Activated CD4-positive, alpha-beta T cell treated with anti-CD3 and anti-CD28 coated beads, Interleukin-2, Interleukin-6, amounts not matched to agents 100 ng/mL and 50 ng/mL, durations not matched to agents 16 hours and 8 hours (primary cell): ENCODE results near the gene CDC34.

Source experiments
- DNase-seq: peaks from one replicate; pipeline ENCODE4 v3.0.0-alpha.2; 2020

The CDC34 gene

DNA sequence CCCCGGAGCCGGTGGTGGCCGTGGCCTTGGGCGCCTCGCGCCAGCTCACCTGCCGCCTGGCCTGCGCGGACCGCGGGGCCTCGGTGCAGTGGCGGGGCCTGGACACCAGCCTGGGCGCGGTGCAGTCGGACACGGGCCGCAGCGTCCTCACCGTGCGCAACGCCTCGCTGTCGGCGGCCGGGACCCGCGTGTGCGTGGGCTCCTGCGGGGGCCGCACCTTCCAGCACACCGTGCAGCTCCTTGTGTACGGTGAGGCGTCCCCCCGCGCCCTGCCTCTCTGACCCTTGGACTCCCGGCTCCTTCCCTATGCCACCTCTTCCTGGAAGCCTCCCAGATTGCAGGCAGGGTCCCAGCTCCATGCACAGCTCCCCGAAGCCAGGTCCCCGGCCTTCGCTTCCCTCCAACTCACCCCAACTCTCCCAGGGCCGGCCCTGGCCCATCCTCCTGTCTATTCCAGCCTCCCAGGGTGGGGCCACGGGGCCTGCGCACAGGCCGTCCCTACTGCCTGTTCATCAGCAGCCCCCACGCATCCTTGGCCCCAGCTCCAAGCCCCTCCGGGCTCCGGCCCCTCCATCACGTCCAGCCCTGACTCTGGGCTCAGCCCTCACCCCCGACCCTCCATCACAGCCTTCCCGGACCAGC is 33.6 kb upstream of the CDC34 start:
- DNase-seq = no peak

DNA sequence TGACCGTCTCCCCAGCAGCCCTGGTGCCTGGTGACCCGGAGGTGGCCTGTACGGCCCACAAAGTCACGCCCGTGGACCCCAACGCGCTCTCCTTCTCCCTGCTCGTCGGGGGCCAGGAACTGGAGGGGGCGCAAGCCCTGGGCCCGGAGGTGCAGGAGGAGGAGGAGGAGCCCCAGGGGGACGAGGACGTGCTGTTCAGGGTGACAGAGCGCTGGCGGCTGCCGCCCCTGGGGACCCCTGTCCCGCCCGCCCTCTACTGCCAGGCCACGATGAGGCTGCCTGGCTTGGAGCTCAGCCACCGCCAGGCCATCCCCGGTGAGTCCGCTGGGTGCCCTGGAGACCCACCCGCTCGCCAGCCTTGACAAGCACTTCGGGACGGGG is 33.1 kb upstream of the CDC34 start:
- no peak for DNase-seq

DNA sequence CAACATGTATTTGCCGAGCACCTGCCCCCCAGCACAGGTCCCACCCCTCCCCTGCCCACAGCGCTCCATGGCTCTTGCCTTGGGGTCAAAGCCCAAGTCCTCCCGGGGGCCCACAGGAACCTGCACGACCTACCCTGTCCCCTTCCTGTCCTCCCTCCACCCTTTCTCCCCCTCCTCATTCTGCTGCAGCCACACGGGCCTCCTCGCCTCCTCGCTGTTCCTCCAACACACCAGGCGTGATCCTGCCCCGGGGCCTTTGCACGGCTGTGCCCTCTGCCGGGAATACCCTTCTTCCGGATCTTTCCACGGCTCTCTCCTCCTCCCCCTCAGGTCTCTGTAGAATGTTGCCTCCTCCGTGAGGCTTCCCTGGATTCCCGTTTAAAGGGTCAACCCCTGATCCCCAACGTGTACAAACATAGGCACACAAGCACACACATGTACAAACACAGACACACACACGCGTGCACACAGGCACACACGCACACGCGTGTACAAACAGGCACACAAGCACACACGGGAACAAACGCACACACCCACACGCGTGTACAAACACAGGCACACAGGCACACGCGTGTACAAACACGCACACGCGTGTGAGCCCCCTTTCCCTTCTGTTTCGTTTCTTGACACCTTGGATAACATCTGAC is 32.5 kb upstream of the CDC34 start:
- no peak for DNase-seq

DNA sequence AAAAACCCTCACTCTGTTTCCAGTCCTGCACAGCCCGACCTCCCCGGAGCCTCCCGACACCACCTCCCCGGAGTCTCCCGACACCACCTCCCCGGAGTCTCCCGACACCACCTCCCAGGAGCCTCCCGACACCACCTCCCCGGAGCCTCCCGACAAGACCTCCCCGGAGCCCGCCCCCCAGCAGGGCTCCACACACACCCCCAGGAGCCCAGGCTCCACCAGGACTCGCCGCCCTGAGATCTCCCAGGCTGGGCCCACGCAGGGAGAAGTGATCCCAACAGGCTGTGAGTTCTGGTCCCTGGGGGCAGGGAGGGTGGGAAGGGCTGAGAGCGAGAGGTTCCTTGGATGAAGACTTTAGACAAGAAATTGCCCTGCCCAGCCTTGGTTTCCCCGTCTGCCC is 29.9 kb upstream of the CDC34 start:
- no peak for DNase-seq

DNA sequence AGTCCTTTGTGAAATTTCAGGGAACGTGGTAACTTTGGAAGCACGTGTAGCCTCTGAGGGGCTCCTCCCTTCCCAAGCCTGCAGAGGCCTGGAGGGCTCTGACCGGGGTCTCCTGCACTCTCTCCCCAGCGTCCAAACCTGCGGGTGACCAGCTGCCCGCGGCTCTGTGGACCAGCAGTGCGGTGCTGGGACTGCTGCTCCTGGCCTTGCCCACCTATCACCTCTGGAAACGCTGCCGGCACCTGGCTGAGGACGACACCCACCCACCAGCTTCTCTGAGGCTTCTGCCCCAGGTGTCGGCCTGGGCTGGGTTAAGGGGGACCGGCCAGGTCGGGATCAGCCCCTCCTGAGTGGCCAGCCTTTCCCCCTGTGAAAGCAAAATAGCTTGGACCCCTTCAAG is 26.9 kb upstream of the CDC34 start:
- no peak for DNase-seq

DNA sequence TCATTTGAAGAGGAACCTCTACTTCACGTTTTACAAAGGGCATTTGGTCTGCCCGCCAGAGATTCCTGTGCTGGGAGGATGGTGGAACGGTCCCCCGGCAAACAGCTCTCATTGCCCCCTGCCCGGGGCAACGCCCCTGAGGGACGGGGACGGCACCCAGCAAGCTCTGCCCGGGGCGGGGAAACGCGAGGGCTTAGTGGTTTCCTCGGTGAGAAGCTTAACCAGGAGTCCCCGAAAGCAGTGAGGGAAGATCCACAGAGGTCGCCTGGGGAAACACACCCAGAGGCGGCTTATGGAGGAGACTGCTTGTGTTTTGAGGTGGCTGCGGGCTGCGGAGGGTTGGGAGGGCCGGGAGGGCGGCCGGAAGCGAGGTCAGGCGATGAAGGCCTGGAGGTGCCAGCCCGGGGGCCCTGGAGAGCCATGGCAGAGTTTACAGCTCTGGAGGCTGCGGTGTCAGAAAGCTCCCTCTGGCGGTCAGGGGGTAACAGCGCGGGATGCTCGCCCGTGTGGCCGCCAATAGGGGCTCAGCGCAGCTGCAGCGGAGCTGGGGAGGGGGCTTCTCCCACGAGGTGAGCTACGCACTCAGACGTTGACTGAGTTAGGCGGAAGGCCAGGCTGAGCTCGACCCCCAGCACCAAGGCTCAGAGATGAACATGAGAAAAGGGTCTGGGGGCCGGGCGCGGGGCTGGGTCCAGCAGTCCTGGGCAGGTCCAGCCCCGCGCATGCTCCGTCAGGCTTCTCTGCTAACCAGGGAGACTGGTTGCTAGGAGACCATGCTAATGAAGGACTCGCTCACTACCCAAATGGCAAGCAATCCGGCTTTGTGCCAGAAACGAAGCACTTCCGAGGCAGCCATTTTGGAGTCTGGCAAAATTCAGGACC is 24.9 kb upstream of the CDC34 start:
- peak; percentile 98 for DNase-seq

DNA sequence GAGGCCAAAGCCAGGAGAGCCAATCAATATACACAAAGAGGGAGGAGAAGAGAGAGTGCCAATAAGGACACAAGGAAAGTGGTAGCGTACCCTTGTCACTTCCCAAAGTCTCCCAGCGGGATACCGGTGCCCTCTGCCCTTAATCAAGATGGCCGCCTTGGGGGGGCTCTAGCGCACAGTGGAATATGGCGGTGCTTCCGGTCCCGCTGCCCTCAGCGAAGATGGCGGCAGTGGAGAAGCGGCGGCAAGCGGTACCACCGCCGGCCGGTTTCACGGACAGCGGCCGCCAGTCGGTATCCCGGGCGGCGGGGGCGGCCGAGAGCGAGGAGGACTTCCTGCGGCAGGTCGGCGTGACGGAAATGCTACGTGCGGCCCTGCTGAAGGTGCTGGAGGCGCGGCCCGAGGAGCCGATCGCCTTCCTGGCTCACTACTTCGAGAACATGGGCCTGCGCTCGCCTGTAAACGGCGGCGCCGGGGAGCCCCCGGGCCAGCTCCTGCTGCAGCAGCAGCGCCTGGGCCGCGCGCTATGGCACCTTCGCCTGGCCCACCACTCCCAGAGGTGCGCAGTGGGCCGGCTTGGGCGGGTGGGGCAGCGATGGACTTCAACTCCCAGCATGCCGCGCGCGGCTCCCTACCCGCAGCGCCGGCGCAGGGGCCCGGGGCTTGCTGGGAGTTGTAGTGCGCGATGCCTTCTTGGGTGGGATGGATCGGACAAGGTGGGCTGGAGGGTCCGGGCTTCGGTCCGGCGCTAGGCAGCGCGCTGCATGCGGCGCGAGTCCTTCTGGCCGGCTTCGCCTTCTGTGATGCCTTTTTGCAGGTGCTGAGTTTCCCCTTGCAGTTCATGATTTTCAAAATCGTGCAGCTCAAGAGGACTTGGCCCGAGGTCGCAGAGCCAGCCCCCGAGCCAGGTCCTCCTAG is 24.0 kb upstream of the CDC34 start, which contains the start of gene TPGS1:
Gene TPGS1, plus strand, starts transcription at position 212 of the 918 bp plus-strand sequence. Its CDS starts 10 bp downstream, at position 222.
- peak; percentile 87 for DNase-seq

DNA sequence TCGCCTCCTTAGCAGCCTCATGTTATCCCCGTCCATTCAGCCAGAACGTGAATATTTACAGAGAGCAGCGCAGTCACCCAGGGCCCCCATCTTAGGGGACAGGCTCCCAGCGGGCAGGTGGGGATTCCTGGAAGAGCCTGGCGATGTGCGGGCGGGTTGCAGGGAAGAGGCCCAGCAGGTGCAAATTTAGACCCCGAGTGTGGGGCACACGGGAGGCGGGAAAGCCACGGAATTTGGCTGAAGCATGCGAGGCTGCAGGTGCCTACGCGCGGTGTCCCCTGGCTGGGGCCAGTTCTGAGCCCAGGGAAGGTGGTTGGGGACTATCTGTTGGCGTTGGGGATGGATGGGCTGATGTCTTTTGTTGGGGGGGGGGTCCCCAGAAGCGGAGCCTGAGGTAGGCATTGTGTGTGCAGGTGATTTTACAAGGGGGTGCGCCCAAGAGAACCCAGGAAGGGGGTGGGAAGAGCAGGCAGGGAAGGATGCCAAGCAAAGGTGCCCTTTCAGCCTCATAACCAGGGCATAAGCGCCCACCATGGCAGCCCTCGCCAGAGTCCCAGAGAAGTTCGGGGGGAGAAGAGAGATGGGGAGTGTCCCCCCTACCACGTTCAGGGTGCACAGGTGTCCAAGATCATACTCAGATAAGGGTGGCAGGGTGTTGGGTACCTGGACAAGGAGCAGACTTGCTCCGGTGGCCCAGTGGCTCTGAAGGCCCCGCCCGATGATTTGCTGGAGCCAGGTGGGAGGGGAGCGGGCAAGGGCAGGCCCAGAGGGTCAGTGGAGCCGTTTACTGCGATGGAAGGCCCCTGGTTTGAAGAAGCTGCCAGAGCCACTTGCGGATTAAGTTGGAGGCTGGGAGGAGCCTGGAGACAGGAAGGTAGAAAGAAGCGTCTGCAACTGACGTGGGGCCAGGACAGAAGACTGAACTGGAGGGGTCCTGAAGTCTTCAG is 23.1 kb upstream of the CDC34 start:
- no peak for DNase-seq

DNA sequence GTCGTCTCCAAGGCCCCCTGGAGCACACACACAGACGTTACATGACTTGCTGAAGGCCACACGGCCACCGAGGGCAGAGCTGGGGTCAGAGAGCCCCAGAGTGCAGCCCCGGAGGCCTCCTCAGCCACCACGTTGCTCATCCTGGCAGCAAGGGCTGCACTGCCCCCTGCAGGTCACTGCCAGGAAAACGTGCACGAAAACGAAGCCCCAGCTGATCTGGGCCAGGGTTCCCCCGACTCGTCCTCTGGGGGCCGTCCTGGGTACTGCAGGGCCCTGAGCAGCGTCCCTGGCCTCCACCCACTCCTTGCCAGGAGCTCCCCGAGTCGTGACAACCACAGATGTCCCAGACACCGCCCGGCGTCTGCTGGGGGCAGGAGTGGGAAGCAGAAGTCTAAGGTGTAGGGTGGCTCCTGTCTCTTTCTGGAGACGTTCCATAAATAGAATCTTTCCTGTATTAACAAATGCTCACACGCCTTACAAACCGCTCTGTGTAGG is 20.9 kb upstream of the CDC34 start:
- peak; percentile 97 for DNase-seq

DNA sequence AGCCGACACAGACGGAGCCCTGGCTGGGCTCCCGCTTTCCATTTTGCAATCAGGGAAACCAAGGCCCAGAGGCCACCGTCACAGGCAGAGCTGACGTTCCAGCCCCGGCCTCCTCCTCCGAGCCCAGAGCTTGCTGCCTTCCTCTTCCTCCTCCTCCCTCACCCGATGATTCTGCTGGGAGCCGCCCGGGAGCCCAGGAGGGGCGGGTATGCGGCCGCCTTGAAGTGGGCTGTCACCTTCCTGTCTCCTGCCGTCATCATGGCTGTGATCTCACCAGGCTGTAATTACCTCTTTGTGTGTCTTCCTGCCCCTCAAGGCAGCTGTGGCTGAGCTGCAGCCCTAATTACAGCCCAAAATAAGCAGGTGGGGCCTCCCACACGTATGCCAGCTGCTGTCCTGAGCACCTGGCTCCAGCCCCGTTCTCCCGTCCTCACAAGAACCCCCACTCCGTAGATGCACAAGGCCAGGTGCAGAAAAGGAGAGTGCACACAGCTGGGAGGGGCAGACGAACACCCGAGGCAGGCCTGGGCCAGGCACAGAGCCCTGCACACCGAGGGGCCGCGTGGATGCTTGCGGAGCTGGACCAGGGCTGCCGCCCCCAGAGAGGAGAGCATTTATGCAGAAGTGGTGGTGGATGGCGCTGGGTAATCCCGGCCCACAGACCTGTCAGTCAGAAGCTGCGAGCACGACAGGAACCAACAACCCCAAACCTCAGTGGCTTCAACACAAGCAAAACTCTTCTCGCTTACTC is 20.3 kb upstream of the CDC34 start:
- peak; percentile 84 for DNase-seq

DNA sequence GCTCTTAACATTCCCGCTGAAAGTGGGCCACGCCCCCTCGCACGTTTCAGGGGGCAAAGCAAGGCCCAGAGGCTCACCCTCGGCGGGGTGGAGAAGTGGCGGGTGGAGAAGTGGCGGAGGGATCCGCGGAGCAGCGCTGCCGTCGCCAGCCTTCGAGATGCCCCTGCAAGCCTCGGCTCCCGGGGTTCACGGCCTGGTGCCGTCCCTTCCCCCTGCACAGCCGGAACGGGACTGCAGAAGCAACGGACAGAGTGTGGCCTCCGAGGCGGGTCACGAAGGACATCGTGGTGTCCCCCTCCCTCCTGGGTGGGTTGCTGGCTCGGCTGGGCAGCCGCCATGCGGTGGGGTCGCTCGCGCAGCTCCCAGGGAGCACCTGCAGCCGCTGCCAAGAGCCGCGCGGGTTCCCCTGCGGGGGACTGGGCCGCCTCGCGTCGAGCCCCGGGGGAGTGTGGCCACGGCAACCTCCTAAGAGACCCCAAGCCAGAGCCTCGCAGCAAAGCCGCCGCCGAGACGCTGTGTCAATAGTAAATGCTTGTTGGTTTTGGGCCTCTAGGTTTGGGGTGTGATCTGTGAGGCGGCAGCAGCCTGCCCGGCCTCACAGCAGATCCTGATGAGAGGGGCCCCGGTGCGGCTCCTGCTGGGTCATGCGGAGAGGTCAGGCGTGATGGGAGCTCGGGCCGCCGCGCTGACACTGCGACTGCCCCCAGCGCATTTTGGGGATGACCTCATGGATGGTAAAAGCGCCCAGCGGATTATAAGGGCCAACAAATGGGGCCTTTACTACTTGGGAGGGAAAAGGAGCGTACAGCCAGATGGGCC is 18.8 kb upstream of the CDC34 start:
- DNase-seq = no peak

DNA sequence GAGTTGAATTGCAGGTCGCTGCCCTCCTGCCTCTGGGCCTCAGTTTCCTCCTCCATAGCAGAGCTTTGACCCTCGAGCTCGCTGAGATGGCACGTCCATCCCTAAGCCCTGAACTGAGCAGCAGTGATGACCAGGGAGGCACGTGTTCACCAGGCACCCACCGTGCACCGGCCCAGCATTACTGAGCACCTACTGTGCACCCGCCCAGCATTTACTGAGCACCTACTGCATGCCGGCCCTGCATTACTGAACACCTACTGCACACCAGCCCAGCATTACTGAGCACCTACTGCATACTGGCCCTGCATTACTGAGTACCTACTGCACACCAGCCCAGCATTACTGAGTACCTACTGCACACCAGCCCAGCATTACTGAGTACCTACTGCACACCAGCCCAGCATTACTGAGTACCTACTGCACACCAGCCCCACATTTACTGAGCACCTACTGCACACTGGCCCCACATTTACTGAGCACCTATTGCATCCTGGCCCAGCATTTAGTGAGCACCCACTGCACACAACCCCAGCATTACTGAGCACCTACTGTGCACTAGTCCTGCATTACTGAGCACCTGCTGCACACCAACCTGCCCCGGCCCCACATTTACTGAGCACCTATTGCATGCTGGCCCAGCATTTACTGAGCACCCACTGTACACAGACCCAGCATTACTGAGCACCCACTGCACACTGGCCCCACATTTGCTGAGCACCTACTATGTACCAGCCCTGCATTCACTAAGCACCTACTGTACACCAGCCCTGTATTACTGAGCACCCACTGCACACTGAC is 18.0 kb upstream of the CDC34 start:
- DNase-seq = no peak

DNA sequence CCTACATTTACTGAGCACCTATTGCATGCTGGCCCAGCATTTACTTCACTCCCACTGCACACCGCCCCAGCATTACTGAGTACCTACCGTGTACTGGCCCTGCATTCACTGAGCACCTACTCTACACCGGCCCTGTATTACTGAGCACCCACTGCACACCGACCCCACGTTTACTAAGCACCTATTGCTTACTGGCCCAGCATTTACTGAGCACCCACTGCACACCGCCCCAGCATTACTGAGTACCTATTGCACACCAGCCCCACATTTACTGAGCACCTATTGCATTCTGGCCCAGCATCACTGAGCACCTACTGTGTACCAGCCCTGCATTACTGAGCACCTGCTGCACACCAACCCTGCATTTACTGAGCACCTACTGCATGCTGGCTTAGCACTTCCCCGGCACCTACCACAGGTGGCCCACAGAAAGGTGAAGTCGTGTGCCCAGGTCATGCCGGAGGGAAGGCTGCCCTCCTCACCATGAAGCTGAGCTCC is 17.3 kb upstream of the CDC34 start:
- no peak for DNase-seq

DNA sequence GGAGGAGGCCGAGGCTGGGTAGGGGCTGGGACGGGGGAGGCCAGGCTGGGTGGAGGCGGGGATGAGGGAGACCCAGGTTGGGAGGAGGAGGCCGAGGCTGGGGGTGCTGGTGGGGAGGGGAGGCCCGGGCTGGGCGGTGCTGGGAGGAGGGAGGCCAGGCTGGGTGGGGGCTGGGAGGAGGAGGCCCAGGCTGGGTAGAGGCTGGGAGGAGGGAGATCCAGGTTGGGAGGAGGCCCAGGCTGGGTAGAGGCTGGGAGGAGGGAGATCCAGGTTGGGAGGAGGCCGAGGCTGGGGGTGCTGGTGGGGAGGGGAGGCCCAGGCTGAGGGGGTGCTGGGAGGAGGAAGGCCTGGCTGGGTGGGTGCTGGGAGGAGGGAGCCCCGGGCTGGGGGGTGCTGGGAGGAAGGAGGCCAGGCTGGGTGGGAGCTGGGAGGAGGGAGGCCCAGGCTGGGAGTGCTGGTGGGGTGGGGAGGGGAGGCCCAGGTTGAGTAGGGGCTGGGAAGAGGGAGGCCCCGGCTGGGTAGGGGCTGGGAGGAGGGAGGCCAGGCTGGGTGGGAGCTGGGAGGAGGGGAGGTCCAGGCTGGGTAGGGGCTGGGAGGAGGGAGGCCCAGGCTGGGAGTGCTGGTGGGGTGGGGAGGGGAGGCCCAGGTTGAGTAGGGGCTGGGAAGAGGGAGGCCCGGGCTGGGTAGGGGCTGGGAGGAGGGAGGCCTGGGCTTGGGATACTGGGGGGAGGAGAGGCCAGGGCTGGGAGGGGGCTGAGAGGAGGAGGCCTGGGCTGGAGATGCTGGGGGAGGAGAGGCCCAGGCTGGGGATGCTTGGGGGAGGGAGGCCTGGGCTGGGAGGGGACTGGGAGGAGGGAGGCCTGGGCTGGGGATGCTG is 13.6 kb upstream of the CDC34 start:
- no peak for DNase-seq

DNA sequence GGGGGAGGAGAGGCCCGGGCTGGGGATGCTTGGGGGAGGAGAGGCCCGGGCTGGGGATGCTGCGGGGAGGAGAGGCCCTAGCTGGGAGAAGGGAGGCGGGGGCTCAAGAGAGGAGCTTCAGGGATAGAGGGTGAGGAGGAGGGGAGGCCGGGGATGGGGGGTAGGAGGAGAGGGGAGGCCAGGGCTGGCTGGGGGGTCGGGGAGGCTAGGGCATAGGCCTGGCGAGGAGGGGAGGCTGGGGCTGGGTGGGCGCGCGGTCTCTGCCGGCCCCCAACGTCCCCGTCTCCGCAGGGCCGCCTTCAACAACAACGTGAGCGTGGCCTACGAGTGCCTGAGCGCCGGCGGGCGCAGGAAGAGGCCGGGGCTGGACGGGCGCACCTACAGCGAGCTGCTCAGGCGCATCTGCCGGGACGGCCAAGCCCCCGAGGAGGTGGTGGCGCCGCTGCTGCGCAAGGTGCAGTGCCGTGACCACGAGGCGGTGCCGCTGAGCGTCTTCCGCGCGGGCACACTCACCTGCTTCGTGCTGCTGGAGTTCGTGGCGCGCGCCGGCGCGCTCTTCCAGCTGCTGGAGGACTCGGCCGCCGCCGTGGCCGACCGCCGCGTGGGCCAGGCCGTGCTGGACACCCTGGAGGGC is 12.8 kb upstream of the CDC34 start:
- peak; percentile 33 for DNase-seq

DNA sequence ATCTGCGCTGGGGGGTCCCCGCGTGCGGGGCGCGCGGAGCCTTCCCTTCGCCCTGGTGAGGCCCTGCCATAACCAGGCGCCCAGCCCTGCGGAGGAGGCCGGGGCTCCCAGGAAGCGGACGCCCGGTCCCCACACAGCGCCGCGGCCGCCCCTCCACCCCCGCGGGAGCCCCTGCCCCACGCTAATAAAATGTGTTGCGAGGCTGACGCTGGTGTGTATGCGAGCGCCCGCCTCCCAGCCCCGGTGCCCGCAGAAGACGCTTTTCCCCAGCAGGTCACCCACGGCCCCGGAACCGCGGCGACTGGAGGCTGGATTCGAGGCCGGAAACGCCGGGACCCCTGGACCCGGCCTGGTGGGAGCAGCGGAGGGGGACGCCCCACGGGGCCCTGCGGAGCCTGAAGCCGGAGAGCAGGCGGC is 12.1 kb upstream of the CDC34 start:
- DNase-seq = no peak

DNA sequence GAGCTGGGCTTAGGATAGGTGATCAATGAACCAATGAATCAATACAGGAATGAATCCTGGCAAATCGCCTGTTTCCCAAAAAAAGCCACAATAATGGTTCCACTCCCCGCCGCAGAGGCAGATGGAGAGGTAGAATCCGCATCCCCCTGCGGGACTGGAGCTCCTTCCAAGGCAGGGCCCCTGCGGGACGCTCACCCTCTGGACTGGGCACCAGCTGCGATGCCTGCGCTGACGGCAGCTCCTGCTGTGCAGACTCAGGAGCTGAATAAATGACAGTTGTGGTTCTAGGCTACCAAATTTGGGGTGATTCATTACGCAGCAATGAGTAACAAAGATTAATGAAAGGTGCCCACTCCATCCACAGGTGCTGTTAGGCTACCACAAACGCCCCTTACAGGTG is 8.8 kb upstream of the CDC34 start:
- no peak for DNase-seq
